ENCODE measurements around the gene CLCN2.

The CLCN2 gene

DNA sequence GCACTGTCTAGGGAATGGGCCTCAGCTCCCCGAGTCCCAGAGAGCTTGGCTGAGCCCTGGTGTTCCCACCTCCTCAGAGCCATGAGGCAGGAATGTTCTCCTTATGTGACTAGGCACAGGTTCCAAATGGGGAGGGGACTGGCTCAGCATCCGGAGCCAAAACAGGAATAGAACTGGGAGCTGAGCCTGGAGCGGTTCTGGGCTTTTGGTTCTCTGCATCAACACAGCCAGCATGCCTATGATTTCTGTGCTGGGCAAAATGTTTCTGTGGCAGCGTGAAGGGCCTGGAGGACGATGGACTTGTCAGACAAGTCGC is 24.0 kb downstream of the CLCN2 start, which contains the start of gene FAM131A:
TSS of gene FAM131A (plus strand) at position 202 of the 316 bp plus-strand sequence. CDS start at position 233, 31 bp downstream.
- Histone ChIP-seq H3K36me3 (ENCODE audit: low read length) (0 out of 2 replicates have a peak, but pooled peaks cover 12% of the 10 kb centered on the region), H3F3A (ENCODE audit: insufficient read depth) (peaks cover 33% of the 10 kb centered on the region), H3K9me2 (replicated peaks; ENCODE audit: insufficient read depth, low read length) (no peaks in the 10 kb centered on the region), H3K4me2 (ENCODE audit: low read depth, low read length, poor library complexity, severe bottlenecking) (peak within 1 kb of the TSS; percentile 71), H3K4me3 (ENCODE audit: insufficient read depth, low read length, poor library complexity, severe bottlenecking) (peak within 1 kb of the TSS; percentile 80), H3K9me3 (ENCODE audit: insufficient read depth, low read length) (no peaks in the 10 kb centered on the region), H3K27ac (ENCODE audit: low read depth, low read length) (no peak within 1 kb of the TSS), H2AFZ (ENCODE audit: low read depth, low read length, severe bottlenecking) (no peak within 1 kb of the TSS), H3K9ac (ENCODE audit: low read length) (peak within 1 kb of the TSS; percentile 65), H4K20me1 (ENCODE audit: low read depth, low read length) (peaks cover 3% of the 10 kb centered on the region; the same call in 1 of the 2 replicates), H3K27me3 (ENCODE audit: low read length) (no peaks in the 10 kb centered on the region), H3K79me2 (ENCODE audit: insufficient read depth, low read length) (no peaks in the 10 kb centered on the region)
- TF ChIP-seq, protein P1, sequence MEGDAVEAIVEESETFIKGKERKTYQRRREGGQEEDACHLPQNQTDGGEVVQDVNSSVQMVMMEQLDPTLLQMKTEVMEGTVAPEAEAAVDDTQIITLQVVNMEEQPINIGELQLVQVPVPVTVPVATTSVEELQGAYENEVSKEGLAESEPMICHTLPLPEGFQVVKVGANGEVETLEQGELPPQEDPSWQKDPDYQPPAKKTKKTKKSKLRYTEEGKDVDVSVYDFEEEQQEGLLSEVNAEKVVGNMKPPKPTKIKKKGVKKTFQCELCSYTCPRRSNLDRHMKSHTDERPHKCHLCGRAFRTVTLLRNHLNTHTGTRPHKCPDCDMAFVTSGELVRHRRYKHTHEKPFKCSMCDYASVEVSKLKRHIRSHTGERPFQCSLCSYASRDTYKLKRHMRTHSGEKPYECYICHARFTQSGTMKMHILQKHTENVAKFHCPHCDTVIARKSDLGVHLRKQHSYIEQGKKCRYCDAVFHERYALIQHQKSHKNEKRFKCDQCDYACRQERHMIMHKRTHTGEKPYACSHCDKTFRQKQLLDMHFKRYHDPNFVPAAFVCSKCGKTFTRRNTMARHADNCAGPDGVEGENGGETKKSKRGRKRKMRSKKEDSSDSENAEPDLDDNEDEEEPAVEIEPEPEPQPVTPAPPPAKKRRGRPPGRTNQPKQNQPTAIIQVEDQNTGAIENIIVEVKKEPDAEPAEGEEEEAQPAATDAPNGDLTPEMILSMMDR (IDR thresholded peaks at IDR 0.05; ENCODE audit: insufficient read depth, low read length, poor library complexity, severe bottlenecking): no peak
- TF ChIP-seq EZH2phosphoT487 (conservative IDR thresholded peaks at IDR 0.05; ENCODE audit: low read length): no peak

DNA sequence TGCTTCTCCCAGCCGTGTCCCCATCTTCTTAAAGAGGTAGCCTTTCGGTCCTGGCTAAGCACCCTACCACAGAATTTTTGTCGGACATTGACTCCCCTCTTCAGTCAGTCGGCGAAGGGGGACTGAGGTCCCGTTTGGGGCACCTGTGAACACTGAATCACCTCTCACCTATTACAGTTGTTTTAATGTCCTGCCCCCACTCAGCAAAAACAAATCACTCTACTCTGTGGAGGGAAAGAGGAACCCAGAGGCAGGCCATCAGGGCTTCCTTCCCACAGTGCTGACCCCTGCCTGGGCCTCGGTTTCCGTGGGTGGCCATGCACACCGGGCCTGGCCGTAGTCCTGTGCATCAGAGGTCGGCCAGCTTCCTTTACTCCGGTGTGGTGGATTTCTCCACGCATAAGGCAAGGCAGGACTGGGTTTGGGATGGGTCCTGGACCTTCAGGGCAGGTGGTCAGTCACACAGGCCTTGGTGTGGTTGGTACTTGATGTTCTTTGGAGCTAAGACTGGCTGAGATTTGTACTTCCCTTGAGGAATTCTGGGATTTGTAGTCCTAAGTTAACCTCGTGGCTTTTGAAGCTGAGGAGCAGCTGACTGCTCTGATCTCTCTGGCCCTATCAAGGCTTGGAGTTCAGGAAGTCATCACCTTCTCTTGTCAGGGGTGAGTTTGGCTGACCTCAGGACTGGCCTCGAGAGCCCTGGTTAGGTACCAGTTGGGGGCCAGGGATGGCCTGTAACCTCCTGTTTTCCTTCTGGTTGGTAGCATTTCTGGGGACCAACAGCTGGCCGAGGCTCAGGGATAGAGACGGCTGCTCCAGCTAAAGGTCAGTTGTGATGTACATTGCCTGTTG is 24.6 kb downstream of the CLCN2 start:
- H2AFZ ChIP-seq (ENCODE audit: low read depth, low read length, severe bottlenecking): no peak overlapping the region
- peaks cover 34% of the 10 kb centered on the region for H3F3A ChIP-seq (ENCODE audit: insufficient read depth)
- no peaks in the 10 kb centered on the region for H3K9me3 ChIP-seq (ENCODE audit: insufficient read depth, low read length)
- no peaks in the 10 kb centered on the region for H3K79me2 ChIP-seq (ENCODE audit: insufficient read depth, low read length)
- H3K27ac ChIP-seq (ENCODE audit: low read depth, low read length): no peak overlapping the region
- peak overlapping the region; percentile 80 for H3K4me3 ChIP-seq (ENCODE audit: insufficient read depth, low read length, poor library complexity, severe bottlenecking)
- peaks cover 3% of the 10 kb centered on the region; the same call in 1 of the 2 replicates for H4K20me1 ChIP-seq (ENCODE audit: low read depth, low read length)
- no peak for TF ChIP-seq EZH2phosphoT487 (conservative IDR thresholded peaks at IDR 0.05; ENCODE audit: low read length)
- TF ChIP-seq, protein P1 (IDR thresholded peaks at IDR 0.05; ENCODE audit: insufficient read depth, low read length, poor library complexity, severe bottlenecking): no peak
- peaks cover 16% of the 10 kb centered on the region; the same call in 1 of the 2 replicates for H3K36me3 ChIP-seq (ENCODE audit: low read length)
- no peaks in the 10 kb centered on the region for H3K27me3 ChIP-seq (ENCODE audit: low read length)
- H3K4me2 ChIP-seq (ENCODE audit: low read depth, low read length, poor library complexity, severe bottlenecking): peak overlapping the region; percentile 71
- H3K9me2 ChIP-seq (replicated peaks; ENCODE audit: insufficient read depth, low read length): no peaks in the 10 kb centered on the region
- peak overlapping the region; percentile 65 for H3K9ac ChIP-seq (ENCODE audit: low read length)

DNA sequence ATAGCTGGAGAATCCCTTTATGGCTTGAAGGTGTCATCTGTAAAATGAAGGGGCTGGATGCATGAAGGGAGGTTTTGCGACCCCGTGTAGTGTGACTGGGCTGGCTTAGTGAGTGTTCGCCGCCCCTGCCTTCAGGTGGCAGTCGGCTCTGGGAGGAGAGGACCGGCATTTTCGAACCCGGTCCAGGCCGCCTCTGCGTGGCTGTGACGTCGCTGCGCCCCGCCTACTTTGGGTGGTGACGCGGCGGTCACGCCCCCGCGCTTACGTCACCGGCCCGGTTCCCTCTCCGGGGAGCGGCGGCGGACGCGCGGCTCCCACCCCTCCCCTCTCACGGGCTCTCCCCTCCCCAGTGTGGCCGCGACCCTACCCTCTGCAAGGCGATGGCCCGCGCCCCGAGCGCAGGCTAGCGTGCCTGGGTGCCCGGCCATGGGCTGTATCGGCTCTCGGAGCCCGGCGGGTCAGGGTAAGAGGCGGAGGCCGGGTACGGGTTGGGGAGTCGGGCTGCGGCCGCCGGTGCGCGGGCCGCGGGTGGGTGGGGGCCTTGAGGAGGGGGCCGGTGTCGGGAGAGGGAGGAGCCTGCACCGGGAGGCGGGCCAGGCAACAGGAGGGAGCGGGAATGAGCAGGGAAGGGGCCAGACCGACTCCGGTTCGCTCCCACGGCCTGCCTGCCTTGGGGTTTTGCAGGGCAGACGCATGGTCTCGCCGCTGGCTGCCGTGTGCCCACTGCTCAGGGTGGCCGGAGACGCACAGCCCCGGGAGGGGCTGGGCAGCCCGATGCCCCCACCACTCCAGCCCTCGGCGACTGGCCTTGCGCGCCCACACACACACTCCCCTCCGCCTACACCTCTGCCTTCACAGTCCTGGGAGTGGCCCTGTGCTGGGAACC is 25.5 kb downstream of the CLCN2 start:
- peaks cover 3% of the 10 kb centered on the region; the same call in 1 of the 2 replicates for H4K20me1 ChIP-seq (ENCODE audit: low read depth, low read length)
- H3K36me3 ChIP-seq (ENCODE audit: low read length): peaks cover 23% of the 10 kb centered on the region; the same call in 1 of the 2 replicates
- no peak for TF ChIP-seq EZH2phosphoT487 (conservative IDR thresholded peaks at IDR 0.05; ENCODE audit: low read length)
- TF ChIP-seq, protein P1 (IDR thresholded peaks at IDR 0.05; ENCODE audit: insufficient read depth, low read length, poor library complexity, severe bottlenecking): no peak
- no peaks in the 10 kb centered on the region for H3K27me3 ChIP-seq (ENCODE audit: low read length)
- no peaks in the 10 kb centered on the region for H3K79me2 ChIP-seq (ENCODE audit: insufficient read depth, low read length)
- H3K9ac ChIP-seq (ENCODE audit: low read length): peak overlapping the region; percentile 65
- H2AFZ ChIP-seq (ENCODE audit: low read depth, low read length, severe bottlenecking): peak overlapping the region; percentile 45
- no peaks in the 10 kb centered on the region for H3K9me2 ChIP-seq (replicated peaks; ENCODE audit: insufficient read depth, low read length)
- no peaks in the 10 kb centered on the region for H3K9me3 ChIP-seq (ENCODE audit: insufficient read depth, low read length)
- peak overlapping the region; percentile 71 for H3K4me2 ChIP-seq (ENCODE audit: low read depth, low read length, poor library complexity, severe bottlenecking)
- H3K27ac ChIP-seq (ENCODE audit: low read depth, low read length): peak overlapping the region; percentile 38
- H3F3A ChIP-seq (ENCODE audit: insufficient read depth): peaks cover 40% of the 10 kb centered on the region
- H3K4me3 ChIP-seq (ENCODE audit: insufficient read depth, low read length, poor library complexity, severe bottlenecking): peak overlapping the region; percentile 80

All from SU-DHL-6 (cell line).